K562 (cell line): ENCODE results near the gene UQCR11. TPM values are rescaled to one million over a fixed set of nuclear protein-coding genes. Genes with fewer than 3 reads are reported as not detected.

Source experiments
- ATF7 ChIP-seq: fragments of 450-650 bp; IDR thresholded peaks from 2 replicates; pipeline ENCODE4 v1.7.1; 2014; ENCODE audit warnings: mild to moderate bottlenecking, moderate library complexity
- BCL6 ChIP-seq: fragments of 250-450 bp; sonication (Bioruptor Pico); IDR thresholded peaks from 2 replicates; pipeline ENCODE4 v1.4.0; 2020
- CCNT2 ChIP-seq: IDR thresholded peaks from 2 replicates; pipeline ENCODE4 v1.6.1; 2011; ENCODE audit warnings: borderline replicate concordance, low read depth, mild to moderate bottlenecking, moderate library complexity, mixed read lengths, low read length; ENCODE audit not compliant: insufficient read length; ENCODE audit errors: extremely low read depth
- HDAC2 ChIP-seq: fragments of 450-650 bp; IDR thresholded peaks from 2 replicates; pipeline ENCODE4 v1.6.1; 2016; ENCODE audit warnings: mild to moderate bottlenecking
- HSF4 ChIP-seq: fragments of 250-450 bp; sonication (Bioruptor Pico); IDR thresholded peaks from 2 replicates; pipeline ENCODE4 v2.1.2; 2022; ENCODE audit warnings: mild to moderate bottlenecking, moderate library complexity, borderline replicate concordance
- KAT2B ChIP-seq: IDR thresholded peaks from one replicate; pipeline ENCODE4 v1.6.1; 2012; ENCODE audit warnings: low read depth, mild to moderate bottlenecking, control low read depth, inconsistent platforms, low read length, moderate library complexity
- MEF2A ChIP-seq: IDR thresholded peaks from 2 replicates; pipeline ENCODE4 v1.6.1; 2011; ENCODE audit warnings: low read depth, mild to moderate bottlenecking, low read length, moderate library complexity; ENCODE audit not compliant: control insufficient read depth
- SMARCC2 ChIP-seq: fragments of 450-650 bp; IDR thresholded peaks from 2 replicates; pipeline ENCODE4 v1.6.1; 2017; ENCODE audit warnings: antibody characterized with exemption, moderate library complexity, mild to moderate bottlenecking, low read depth
- TCF7 ChIP-seq: sonication (generic); IDR thresholded peaks from 2 replicates; pipeline ENCODE4 v1.6.1; 2016; ENCODE audit warnings: antibody characterized with exemption, borderline replicate concordance
- TRIM28 ChIP-seq: fragments of 450-650 bp; IDR thresholded peaks from 2 replicates; pipeline ENCODE4 v1.6.1; 2017
- ZBTB1 ChIP-seq: sonication (generic); formaldehyde crosslinking; IDR thresholded peaks from 2 replicates; pipeline ENCODE4 v1.8.1; 2023; ENCODE audit warnings: missing genetic modification reagents, low read depth, mild to moderate bottlenecking, borderline replicate concordance
- ZFP30 ChIP-seq: fragments of 250-450 bp; sonication (Bioruptor Pico); IDR thresholded peaks from 2 replicates; pipeline ENCODE4 v1.8.0; 2022; ENCODE audit warnings: moderate library complexity, mild to moderate bottlenecking, inconsistent platforms, borderline replicate concordance
- ZNF143 ChIP-seq: sonication (generic); formaldehyde crosslinking; IDR thresholded peaks from 2 replicates; pipeline ENCODE4 v1.9.0; 2022; ENCODE audit warnings: mild to moderate bottlenecking, missing genetic modification reagents
- ZNF24 ChIP-seq: fragments of 450-650 bp; IDR thresholded peaks from 2 replicates; pipeline ENCODE4 v1.6.1; 2016
- ZNF695 ChIP-seq: fragments of 450-650 bp; formaldehyde crosslinking; IDR thresholded peaks from 2 replicates; pipeline ENCODE4 v1.4.0; 2020; ENCODE audit warnings: mild to moderate bottlenecking, moderate library complexity
- polyA plus RNA-seq, 8 experiments: library from polyadenylated mRNA; depleted of rRNA in 4 of 8; stranded (reverse) in 5 of 8; unstranded in 3 of 8; fragments of >200 nt; fragmentation: Nextera tagmentation in 2 of 8; fragmentation: Illumina TruSeq in 1 of 8; extraction: Ambion mirVana in 2 of 8; extraction: Trizol in 1 of 8; gene quantifications; 2 replicates each; pipeline versions ENCODE4 v1.2.1 to v1.2.3, GENCODE V29; 2011 to 2014; ENCODE audit warnings: inconsistent platforms in 1 of 8, missing spikeins in 1 of 8
- total RNA-seq, 7 experiments: library from RNA; depleted of rRNA in 6 of 7; stranded (reverse); fragments of >200 nt in 6 of 7; fragmentation: Illumina TruSeq in 2 of 7; extraction: Trizol in 2 of 7; gene quantifications; 2 replicates each; pipeline versions ENCODE4 v1.2.1 to v1.2.3, GENCODE V29; 2011 to 2021; ENCODE audit warnings: low replicate concordance in 1 of 7
- TF ChIP-seq, protein P1 (sequence below): fragments of 450-650 bp; IDR thresholded peaks from 2 replicates; pipeline ENCODE4 v1.6.1; 2016; ENCODE audit warnings: low read depth
- TF ChIP-seq, protein P2 (sequence below): fragments of 450-650 bp; IDR thresholded peaks from one replicate; pipeline ENCODE4 v1.6.1; 2018; ENCODE audit warnings: mild to moderate bottlenecking, moderate library complexity; ENCODE audit not compliant: partially characterized antibody
- TF ChIP-seq, protein P3 (sequence below): fragments of 450-650 bp; formaldehyde crosslinking; IDR thresholded peaks from 2 replicates; pipeline ENCODE4 v1.4.0; 2020; ENCODE audit warnings: mild to moderate bottlenecking

The UQCR11 gene
- total and polyA plus RNA-seq, 9 of the 15 experiments (the other 6 are each of a cell fraction or from before 2014, with no cell fraction given): 57.6 to 394 (median 259) TPM

DNA sequence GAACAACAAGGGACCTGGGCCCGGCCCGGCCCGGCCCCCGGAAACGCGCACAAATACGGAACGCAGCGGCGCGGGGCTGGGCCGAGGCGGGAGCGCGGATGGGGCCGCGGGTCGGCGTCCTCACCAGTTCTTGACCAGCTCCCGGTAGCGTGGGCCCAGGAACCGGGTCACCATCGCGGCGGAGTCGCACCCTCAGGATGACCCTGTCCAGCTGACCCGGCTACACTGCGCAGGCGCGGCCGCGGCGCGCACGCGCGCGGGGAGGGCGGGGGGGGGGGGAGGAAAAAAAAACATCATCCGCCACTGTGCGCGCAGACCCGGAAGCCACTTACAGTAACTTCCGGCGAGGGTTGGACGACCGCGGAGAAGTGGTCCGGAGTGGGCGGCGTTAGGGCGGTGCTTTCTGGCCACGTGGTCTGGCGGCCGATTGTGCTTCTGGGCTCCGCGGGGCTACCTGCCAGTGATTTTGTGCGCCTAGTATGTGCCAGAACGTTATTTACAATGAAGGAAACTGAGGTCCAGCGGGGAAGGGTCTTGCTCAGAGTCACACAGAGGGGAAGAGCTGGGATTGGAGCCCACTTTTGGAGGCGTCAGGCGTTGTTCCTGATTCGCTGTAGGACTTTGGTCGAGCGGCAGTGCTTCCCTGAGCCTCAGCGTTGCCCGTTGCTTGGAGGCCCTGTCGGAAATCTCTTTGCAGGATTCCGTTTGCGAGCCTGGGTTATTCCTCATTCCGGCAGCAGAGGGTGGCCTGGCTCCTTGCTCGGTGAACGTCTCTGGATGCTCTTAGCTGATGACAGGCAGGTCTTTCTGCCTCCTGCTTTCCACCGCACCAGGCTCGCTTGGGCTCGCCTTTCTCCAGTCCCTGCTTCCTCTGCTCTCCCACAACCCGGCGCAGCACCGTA, at the start of gene UQCR11 (continued):
- TF ChIP-seq, protein P1, sequence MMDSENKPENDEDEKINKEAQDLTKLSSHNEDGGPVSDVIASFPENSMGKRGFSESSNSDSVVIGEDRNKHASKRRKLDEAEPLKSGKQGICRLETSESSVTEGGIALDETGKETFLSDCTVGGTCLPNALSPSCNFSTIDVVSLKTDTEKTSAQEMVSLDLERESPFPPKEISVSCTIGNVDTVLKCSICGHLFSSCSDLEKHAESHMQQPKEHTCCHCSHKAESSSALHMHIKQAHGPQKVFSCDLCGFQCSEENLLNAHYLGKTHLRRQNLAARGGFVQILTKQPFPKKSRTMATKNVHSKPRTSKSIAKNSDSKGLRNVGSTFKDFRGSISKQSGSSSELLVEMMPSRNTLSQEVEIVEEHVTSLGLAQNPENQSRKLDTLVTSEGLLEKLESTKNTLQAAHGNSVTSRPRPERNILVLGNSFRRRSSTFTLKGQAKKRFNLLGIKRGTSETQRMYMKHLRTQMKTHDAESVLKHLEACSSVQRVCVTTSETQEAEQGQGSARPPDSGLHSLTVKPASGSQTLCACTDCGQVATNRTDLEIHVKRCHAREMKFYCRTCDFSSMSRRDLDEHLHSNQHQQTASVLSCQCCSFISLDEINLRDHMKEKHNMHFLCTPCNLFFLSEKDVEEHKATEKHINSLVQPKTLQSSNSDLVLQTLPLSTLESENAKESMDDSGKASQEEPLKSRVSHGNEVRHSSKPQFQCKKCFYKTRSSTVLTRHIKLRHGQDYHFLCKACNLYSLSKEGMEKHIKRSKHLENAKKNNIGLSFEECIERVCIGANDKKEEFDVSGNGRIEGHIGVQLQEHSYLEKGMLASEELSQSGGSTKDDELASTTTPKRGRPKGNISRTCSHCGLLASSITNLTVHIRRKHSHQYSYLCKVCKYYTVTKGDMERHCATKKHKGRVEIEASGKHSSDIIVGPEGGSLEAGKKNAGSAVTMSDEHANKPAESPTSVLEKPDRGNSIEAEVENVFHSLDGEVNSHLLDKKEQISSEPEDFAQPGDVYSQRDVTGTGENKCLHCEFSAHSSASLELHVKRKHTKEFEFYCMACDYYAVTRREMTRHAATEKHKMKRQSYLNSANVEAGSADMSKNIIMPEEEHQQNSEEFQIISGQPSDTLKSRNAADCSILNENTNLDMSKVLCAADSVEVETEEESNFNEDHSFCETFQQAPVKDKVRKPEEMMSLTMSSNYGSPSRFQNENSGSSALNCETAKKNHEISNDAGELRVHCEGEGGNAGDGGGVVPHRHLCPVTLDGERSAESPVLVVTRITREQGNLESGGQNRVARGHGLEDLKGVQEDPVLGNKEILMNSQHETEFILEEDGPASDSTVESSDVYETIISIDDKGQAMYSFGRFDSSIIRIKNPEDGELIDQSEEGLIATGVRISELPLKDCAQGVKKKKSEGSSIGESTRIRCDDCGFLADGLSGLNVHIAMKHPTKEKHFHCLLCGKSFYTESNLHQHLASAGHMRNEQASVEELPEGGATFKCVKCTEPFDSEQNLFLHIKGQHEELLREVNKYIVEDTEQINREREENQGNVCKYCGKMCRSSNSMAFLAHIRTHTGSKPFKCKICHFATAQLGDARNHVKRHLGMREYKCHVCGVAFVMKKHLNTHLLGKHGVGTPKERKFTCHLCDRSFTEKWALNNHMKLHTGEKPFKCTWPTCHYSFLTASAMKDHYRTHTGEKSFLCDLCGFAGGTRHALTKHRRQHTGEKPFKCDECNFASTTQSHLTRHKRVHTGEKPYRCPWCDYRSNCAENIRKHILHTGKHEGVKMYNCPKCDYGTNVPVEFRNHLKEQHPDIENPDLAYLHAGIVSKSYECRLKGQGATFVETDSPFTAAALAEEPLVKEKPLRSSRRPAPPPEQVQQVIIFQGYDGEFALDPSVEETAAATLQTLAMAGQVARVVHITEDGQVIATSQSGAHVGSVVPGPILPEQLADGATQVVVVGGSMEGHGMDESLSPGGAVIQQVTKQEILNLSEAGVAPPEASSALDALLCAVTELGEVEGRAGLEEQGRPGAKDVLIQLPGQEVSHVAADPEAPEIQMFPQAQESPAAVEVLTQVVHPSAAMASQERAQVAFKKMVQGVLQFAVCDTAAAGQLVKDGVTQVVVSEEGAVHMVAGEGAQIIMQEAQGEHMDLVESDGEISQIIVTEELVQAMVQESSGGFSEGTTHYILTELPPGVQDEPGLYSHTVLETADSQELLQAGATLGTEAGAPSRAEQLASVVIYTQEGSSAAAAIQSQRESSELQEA: no peak
- no peak for TF ChIP-seq TRIM28
- TF ChIP-seq TCF7: no peak
- TF ChIP-seq SMARCC2: peak; percentile 64; the same call in 1 of the 2 replicates
- TF ChIP-seq KAT2B: no peak
- TF ChIP-seq ZFP30: no peak
- TF ChIP-seq BCL6: no peak
- TF ChIP-seq, protein P2, sequence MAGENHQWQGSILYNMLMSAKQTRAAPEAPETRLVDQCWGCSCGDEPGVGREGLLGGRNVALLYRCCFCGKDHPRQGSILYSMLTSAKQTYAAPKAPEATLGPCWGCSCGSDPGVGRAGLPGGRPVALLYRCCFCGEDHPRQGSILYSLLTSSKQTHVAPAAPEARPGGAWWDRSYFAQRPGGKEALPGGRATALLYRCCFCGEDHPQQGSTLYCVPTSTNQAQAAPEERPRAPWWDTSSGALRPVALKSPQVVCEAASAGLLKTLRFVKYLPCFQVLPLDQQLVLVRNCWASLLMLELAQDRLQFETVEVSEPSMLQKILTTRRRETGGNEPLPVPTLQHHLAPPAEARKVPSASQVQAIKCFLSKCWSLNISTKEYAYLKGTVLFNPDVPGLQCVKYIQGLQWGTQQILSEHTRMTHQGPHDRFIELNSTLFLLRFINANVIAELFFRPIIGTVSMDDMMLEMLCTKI: no peak
- TF ChIP-seq CCNT2: peak; percentile 51
- TF ChIP-seq ZBTB1 (CRISPR knock-in tag): peak; percentile 60; the same call in 1 of the 2 replicates
- no peak; the same call in 1 of the 2 replicates for TF ChIP-seq ZNF24
- TF ChIP-seq ZNF695: no peak
- TF ChIP-seq HSF4 (CRISPR knock-in tag): no peak
- no peak for TF ChIP-seq MEF2A
- peak; percentile 54; the same call in 1 of the 2 replicates for TF ChIP-seq ATF7
- no peak for TF ChIP-seq HDAC2
- 0 out of 2 replicates have a peak, but pooled peaks have one; percentile 2 for TF ChIP-seq ZNF143
- TF ChIP-seq, protein P3, sequence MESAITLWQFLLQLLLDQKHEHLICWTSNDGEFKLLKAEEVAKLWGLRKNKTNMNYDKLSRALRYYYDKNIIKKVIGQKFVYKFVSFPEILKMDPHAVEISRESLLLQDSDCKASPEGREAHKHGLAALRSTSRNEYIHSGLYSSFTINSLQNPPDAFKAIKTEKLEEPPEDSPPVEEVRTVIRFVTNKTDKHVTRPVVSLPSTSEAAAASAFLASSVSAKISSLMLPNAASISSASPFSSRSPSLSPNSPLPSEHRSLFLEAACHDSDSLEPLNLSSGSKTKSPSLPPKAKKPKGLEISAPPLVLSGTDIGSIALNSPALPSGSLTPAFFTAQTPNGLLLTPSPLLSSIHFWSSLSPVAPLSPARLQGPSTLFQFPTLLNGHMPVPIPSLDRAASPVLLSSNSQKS (CRISPR knock-in tag): no peak
